NT2/D1 (cell line): ENCODE data around the gene CCDC117.

Experiments used
- DNase-seq: peaks from one replicate; pipeline ENCODE4 v3.0.0-alpha.2; 2011; ENCODE audit warnings: low read depth, low spot score
- H3K27me3 ChIP-seq: 2 replicates; pipeline ENCODE4 v1.6.0; 2011; ENCODE audit warnings: mild to moderate bottlenecking; ENCODE audit not compliant: insufficient read length, insufficient read depth
- H3K36me3 ChIP-seq: 2 replicates; pipeline ENCODE4 v1.6.1; 2011; ENCODE audit warnings: mild to moderate bottlenecking, low read length, mixed read lengths; ENCODE audit not compliant: insufficient read depth, insufficient read length
- H3K4me1 ChIP-seq: 2 replicates; pipeline ENCODE4 v1.5.1; 2011; ENCODE audit not compliant: insufficient read depth, insufficient read length
- H3K4me3 ChIP-seq: 2 replicates; pipeline ENCODE4 v1.5.1; 2011; ENCODE audit warnings: low read depth; ENCODE audit not compliant: insufficient read length
- H3K9ac ChIP-seq: 2 replicates; pipeline ENCODE4 v1.6.0; 2011; ENCODE audit warnings: low read depth; ENCODE audit not compliant: insufficient read length
- H3K9me3 ChIP-seq: 2 replicates; pipeline ENCODE4 v1.5.1; 2011; ENCODE audit warnings: mild to moderate bottlenecking, low read length; ENCODE audit not compliant: insufficient read depth
- SUZ12 ChIP-seq: IDR thresholded peaks from 2 replicates; pipeline ENCODE4 v1.6.1; 2011; ENCODE audit not compliant: insufficient read length, insufficient read depth; ENCODE audit errors: extremely low read depth
- YY1 ChIP-seq: IDR thresholded peaks from 2 replicates; pipeline ENCODE4 v1.6.1; 2011; ENCODE audit not compliant: insufficient read length, insufficient read depth
- ZNF274 ChIP-seq: IDR thresholded peaks from 2 replicates; pipeline ENCODE4 v1.6.1; 2011; ENCODE audit warnings: mild to moderate bottlenecking, low read depth, low read length

CCDC117 gene

DNA sequence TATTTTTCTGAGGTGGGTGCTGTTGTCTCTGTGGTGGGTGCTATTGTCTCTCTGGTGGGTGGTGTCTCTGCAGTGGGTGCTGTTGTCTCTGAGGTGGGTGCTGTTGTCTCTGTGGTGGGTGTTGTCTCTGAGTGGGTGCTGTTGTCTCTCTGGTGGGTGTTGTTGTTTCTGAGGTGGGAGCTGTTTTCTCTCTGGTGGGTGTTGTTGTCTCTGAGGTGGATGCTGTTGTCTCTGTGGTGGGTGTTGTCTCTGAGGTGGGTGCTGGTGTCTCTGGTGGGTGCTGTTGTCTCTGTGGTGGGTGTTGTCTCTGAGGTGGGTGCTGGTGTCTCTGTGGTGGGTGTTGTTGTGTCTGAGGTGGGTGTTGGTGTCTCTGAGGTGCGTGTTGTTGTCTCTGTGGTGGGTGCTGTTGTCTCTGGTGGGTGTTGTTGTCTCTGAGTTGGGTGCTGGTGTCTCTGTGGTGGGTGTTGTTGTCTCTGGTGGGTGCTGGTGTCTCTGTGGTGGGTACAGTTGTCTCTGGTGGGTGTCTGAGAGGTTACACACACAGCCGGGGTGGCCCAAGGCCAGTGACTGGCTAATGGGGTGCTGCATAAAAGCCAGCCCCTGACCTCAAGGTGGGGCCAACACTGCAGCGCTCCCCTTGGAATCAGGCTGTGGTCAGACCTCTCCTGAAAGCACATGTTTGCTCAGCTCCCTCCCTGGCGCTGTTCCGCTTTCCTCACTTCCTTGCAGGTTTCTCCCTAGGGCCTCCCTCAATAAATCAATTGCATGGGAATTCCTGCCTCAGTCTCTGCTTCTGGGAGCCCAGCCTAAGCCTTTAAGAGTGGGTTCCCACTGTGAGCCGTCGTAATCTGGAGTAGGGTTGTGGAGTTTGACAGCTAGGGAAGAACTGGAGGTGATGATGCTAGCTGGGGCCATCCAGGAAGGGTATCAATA lies 58.9 kb downstream of the CCDC117 start:
- Histone ChIP-seq H3K9me3 (no peaks in the 10 kb centered on the region), H3K27me3 (no peaks in the 10 kb centered on the region), H3K4me3 (no peak overlapping the region), H3K9ac (peak overlapping the region; percentile 32), H3K4me1 (no peaks in the 10 kb centered on the region), H3K36me3 (no peaks in the 10 kb centered on the region)
- no peak for TF ChIP-seq ZNF274
- no peak for TF ChIP-seq SUZ12
- no peak for TF ChIP-seq YY1
- no peak for DNase-seq

DNA sequence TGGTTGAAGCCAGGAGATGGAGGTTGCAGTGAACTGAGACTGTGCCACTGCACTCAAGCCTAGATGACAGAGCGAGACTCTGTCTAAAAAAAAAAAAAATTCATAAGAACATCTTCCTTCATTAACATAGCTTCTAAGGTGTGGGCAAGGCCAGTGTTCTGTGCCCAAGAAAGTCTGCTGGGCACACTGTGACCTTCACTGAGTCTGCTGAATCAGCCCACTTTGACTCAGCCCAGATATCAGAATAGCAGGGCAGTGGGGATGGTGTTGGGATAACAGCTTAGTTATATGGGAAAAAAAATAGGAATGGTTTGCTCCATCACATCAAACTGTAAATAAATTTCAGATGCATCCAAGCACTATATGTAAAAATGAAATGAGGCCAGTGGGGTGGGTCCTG lies 60.2 kb downstream of the CCDC117 start:
- H3K36me3 ChIP-seq: no peaks in the 10 kb centered on the region
- H3K9ac ChIP-seq: no peak overlapping the region
- H3K4me1 ChIP-seq: no peaks in the 10 kb centered on the region
- H3K9me3 ChIP-seq: no peaks in the 10 kb centered on the region
- DNase-seq: no peak
- TF ChIP-seq SUZ12: no peak
- H3K27me3 ChIP-seq: no peaks in the 10 kb centered on the region
- no peak overlapping the region for H3K4me3 ChIP-seq

DNA sequence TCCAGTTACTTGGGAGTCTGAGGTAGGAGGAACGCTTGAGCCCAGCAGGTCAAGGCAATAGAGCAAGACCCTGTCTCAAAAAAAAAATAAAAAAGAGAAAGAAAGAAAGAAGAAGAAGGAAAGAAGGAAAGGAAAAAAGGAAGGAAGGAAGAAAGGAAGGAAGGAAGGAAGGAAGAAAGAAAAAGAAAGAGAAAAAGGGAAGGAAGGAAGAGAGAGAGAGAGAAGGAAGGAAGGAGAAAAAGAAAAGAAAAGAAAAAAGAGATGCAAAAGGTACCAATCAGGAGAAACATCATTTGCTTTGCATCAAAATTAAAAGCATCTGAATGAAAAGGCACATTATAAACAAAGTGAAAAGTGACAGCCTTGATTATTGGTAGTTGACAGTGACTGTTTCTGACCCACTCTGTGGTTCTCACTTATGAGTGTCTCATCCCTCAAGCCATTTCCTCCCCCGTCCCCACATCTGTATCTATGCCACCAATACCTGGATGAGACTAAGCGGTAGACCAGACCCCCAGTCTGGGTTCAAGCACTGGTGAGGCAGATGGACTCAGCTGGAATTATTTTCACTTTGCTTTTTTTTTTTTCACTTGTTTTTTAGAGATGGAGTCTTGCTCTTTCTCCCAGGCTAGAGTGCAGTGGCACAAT lies 60.9 kb downstream of the CCDC117 start:
- Histone ChIP-seq H3K9ac (no peak overlapping the region), H3K4me3 (no peak overlapping the region), H3K4me1 (no peaks in the 10 kb centered on the region), H3K27me3 (no peaks in the 10 kb centered on the region), H3K36me3 (no peaks in the 10 kb centered on the region), H3K9me3 (no peaks in the 10 kb centered on the region)
- no peak for DNase-seq
- TF ChIP-seq SUZ12 (no peak), YY1 (no peak), ZNF274 (no peak)

DNA sequence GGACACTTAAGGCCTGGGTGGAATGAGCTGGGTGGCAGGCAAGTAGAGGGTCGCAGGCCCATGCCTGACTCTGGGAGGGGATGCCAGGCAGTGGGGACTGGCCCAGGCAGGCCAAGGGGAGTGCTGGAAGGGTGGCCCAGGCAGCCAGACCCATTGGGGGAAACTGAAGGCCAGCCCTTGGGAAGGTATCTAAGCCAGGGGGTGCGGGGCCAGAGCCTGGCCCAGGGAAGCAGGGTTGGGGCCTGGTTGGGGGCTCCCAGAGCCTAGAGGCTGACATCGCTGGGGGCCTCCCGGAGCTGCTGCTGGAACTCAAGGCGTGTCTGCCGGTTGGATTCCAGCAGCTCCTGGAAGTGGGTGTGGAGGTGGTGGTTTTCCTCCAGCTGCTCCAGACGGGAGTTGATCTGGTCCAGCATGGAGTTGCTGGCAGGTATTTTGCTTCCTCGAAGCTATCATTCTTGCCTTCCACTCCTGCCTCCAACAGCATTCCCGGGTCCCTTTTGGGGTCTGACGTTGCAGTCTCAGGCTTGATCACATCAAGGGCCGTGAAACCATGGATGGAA lies 63.2 kb downstream of the CCDC117 start:
- Histone ChIP-seq H3K4me1 (no peaks in the 10 kb centered on the region), H3K4me3 (no peak overlapping the region)
- TF ChIP-seq SUZ12 (no peak), ZNF274 (no peak), YY1 (no peak)

DNA sequence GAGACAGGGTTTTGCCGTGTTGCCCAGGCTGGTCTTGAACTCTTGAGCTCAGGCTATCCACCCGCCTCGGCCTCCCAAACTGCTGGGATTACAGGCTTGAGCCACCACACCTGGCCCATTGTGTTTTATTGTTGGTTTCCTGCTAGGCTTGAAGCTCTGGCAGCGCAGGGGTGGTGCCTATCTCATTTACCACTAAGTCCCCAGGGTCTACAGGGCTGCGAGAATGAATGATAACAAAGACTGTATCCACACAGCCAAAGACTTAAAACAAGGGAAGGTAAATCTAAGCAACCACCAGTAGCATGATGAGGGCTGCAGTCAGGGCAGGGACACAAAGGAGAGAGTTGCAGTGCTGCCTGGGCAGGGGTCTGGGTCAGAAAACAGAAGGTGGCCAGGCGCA lies 65.1 kb downstream of the CCDC117 start:
- DNase-seq: no peak
- no peaks in the 10 kb centered on the region for H3K4me1 ChIP-seq
- H3K36me3 ChIP-seq: no peaks in the 10 kb centered on the region
- no peaks in the 10 kb centered on the region for H3K9me3 ChIP-seq
- no peaks in the 10 kb centered on the region for H3K27me3 ChIP-seq
- no peak overlapping the region for H3K9ac ChIP-seq
- TF ChIP-seq YY1 (no peak), ZNF274 (no peak), SUZ12 (no peak)
- no peak overlapping the region for H3K4me3 ChIP-seq

More for the DNA sequence above, 63.2 kb downstream of the CCDC117 start:
- Histone ChIP-seq H3K36me3 (no peaks in the 10 kb centered on the region), H3K9me3 (no peaks in the 10 kb centered on the region), H3K27me3 (no peaks in the 10 kb centered on the region), H3K9ac (no peak overlapping the region)
- DNase-seq: no peak
